GM18526 (cell line): Measurements from ENCODE around the gene GPALPP1.
A peak's percentile ranks its signal among the peaks of the same experiment; 100 is the strongest.

Experiments used
- POLR2A ChIP-seq: IDR thresholded peaks from 3 replicates; pipeline ENCODE4 v1.6.1; 2011; ENCODE audit not compliant: insufficient read length; ENCODE audit errors: extremely low read depth

The GPALPP1 gene, protein sequence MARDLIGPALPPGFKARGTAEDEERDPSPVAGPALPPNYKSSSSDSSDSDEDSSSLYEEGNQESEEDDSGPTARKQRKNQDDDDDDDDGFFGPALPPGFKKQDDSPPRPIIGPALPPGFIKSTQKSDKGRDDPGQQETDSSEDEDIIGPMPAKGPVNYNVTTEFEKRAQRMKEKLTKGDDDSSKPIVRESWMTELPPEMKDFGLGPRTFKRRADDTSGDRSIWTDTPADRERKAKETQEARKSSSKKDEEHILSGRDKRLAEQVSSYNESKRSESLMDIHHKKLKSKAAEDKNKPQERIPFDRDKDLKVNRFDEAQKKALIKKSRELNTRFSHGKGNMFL

DNA sequence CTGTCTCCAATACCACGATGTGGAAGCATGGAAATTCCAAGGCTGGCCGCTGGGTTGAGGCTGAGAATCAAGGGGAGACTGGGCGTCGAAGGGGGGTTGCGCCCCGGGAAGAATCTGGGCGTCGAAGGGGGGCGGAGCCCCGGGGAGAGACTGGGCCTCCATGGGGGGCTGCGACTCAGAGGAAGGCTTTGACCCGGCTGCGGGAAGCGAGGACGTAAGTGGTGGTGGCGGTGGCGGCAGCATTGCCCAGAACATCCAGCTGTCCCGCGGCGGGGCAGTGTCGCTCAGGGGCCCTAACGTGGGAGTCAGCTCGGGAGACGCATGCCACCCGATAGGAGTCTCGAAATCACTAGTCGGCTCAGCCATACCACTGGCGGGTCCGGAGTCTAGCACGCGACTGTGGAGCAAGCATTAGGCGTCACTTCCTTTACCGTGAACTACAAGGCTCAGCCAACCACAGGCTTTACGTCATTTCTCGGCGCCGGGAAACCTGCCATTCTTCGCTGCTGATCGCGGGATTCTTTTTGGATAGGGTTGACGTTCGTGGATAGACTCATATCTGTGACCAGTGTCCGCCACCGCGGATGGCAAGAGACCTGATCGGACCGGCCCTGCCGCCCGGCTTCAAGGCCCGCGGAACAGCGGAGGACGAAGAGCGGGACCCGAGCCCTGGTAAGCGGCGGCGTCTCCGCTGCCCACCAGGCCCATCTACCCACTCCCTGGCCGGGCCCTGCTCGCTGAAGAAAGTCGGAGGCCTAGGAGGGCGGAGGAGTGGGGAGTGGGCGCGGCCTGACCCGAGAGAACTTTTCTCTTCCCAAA lies at the start of gene GPALPP1, which contains the start of gene NUFIP1:
Gene GPALPP1, plus strand, starts transcription at position 468 of the 819 bp plus-strand sequence. Its CDS starts 117 bp downstream, at position 585.
Gene NUFIP1, minus strand, starts transcription at position 401 of the 819 bp plus-strand sequence. Its CDS starts 35 bp downstream, at position 366.
- peak; percentile 56 for TF ChIP-seq POLR2A

DNA sequence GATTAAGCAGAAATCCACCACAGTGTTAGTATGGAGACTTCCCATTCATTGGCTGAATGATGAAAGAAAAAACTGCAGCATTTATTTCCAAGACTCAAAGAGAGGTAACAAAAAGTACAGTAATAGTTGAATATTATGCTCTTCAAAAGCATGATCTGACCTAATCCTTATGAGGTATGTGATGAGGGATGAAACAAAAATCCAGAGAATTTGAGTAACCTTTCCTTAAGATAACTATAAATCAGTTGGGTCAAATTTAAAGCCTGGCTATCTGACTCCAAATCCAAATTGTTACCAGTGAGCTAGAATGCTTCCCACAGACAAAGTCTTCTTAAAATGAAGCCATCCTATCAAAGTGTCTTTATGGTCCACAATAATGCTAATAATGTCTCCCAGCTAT lies 38.2 kb upstream of the GPALPP1 start:
- no peak for TF ChIP-seq POLR2A

DNA sequence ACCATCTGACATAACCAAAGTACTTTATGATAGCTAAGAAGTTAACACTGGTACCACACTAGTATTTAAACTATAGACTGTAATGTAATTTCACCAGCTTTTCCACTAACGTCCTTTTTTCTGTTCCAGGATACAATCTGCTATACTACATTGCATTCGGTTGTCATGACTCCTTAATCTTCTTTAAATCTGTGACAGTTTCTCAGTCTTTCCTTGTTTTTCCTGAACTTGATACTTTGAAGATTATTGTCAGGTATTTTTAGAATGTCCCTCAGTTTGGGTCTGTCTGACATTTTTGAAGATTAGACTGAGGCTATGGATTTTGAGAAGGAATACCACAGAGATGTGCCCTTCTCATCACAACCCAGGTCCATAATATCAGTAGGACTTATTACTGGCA lies 36.7 kb upstream of the GPALPP1 start:
- no peak for TF ChIP-seq POLR2A

DNA sequence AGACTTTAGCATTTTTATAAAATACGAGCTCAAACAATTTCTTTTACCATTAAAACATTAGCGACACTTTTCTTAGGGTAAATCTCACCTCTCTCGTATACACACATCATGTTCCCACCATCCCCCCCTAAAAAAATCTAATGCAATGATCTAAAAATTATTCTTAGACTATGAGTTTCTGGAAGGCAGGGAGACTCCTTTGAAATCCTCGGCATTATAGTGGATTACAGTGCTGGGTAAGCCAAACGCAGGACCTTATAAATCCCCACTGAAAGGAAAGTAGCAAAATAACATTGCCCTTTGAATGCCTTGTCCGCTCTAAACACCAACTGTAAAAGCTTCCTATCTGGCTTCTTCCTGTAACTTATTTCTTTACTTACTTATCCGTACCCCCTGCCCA lies 35.1 kb upstream of the GPALPP1 start:
- TF ChIP-seq POLR2A: no peak

DNA sequence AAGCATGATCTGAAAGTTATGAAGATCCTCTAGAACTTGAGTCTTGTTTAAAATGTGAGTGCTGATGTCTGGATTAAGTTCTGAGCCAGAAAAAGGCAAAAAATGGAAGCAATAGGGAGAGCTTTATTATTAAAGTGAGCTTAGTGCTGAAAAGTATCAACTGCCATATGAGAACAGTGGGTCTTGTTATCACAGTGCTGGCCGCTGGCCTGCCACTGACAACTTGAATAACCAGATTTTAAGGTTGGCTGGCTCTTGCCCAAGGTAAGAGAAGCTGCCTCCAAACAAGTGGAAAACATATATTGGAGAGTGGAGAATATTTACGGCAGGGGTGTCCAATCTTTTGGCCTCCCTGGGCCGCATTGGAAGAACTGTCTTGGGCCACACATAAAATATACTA lies 33.9 kb upstream of the GPALPP1 start:
- no peak for TF ChIP-seq POLR2A

DNA sequence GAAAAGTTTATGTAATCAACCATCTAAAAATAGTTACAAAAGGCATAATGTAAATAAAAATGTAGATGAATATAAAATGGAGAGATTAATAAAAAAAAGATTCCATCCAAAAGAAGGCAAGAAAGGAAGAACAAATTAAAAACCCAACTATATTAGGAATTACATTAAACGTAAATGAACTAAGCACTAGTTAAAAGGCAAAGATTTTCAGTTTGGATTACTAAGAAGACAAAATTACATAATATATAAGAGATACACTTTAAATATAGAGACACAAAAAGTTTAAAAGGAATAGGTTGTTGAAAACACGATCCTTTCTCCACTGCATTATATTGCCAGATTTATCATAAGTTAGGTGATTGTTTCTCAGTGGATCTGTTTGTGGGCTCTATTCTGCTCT lies 27.3 kb upstream of the GPALPP1 start:
- no peak for TF ChIP-seq POLR2A

DNA sequence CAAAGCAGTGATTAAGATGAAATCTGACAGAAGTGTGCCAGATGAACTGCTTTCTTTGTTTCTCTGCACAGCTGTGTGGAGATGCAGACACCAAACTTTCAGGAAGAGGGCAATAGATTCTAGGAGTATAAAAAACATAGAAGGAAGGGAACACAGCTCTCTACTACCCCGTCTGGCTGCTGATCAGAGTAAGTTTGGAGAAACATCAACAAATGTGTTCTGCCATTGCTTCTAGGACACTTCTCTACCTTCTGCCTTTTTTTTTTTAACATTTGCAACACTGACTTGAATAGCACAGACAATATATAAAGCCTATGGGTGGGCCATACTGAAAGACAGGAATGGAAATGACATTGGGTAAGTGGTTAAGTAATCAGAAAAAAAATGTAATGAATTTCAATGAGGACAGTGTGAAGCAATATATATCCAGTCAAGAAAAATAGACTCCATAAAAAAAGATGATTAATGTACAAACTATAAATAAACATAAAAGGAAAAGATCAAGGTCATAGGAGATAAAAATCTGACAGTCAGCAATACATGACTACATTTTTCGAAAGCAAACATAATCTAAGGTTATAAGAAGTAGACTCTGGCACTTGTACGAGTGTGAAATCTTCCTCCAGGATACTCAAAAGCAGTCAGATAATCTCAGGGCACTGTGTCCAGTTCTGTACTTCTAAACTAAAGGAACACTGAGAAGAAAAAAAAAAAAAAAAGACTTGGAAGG lies 21.5 kb upstream of the GPALPP1 start:
- no peak for TF ChIP-seq POLR2A

DNA sequence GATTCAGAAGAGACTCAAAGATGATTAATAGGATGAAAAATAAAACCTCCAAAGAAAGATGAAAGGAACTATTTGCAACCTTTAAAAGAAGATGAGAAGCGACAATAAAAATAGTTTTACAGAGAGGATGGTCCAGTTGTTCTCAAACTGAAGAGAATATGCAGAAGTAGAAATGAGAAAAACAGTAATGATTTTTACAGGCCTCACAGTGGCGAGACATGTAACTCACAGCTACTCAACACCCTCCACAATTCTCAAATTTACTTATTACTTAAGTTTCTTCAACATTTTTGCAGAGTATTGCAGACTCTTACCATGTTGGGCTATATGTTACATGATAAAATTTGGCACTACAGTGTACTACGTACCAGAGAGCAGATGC lies 20.9 kb upstream of the GPALPP1 start:
- no peak for TF ChIP-seq POLR2A

DNA sequence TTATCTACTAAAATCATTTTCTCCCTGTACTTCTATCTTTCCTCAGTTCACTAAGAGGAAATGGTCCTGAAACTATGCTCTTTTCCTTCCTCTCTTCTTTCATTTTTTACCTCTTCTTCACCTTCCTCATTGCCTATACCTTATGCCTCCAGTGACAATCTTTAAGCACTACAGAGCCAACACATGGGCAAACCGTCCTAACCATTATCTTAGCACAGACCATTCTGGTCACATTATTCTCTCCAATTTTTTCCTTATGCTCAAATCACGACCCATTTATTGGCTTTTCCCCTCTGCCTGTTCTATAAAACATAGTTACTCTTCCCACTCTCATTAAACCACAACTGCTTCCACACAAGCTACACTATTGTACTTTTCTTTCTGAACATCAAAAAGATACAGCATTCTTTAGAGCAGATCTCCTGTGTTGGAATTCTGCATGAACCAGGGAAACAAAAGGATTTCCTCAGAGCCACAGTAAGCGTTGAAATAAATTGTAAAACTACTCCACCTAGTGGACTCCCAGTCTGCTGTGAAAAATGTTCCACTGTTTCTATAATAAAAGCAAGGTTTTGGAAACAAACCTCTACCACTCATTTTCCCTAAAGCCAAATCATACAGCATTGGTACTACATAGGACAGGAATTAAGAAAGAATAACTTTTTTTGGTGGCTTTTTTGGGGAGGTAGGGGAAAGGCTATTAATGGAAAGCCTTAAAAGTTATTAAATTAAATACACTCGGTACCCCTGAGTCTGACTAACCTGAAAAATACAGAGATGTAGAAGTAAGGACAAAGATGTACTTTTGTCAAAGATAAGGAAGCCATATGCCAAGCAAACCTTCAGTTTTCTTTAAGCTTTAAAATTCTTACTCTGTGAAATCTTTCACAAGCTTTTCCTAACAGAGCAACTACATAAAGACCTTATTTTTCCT lies 19.5 kb upstream of the GPALPP1 start:
- no peak for TF ChIP-seq POLR2A

DNA sequence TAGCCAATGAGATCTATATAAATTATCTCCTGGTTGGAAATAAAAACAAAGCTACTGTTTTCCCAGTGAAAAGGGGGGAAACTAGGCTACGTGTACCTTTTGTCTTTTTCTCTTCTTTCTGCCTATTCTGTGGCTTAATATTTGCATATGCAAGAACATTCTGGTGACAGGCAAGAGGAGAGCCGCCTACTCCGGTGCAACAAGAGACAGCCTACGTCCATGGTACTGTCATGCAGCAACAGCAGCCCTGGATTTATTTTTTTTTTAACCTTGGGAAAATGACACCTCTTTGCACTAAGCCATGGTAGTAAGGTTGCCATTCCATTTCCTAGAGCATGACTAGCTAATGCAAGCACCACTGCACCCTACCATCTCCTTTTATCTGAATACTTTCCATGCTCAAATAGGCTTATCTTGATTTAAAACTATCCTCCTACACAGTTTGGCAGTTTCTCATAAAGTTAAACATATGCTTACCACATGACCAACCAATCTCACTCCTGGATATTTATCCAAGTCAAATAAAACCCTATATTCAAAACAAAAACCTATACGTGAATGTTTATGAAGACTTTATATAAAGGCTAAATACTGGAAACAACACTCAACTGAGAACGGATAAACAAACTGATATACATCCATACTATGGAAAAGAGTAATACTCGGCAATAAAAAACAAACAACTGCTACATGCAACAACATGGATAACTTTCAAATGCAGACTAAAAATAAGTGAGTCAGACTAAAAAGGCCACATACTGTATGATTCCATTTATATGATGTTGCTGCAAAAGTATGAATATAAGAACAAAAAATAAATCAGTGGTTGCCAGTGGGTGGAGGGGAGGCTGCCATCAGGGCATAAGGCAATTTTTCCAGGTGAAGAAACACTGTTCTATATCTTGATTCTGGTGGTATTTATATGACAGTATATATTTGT lies 17.4 kb upstream of the GPALPP1 start:
- TF ChIP-seq POLR2A: no peak

DNA sequence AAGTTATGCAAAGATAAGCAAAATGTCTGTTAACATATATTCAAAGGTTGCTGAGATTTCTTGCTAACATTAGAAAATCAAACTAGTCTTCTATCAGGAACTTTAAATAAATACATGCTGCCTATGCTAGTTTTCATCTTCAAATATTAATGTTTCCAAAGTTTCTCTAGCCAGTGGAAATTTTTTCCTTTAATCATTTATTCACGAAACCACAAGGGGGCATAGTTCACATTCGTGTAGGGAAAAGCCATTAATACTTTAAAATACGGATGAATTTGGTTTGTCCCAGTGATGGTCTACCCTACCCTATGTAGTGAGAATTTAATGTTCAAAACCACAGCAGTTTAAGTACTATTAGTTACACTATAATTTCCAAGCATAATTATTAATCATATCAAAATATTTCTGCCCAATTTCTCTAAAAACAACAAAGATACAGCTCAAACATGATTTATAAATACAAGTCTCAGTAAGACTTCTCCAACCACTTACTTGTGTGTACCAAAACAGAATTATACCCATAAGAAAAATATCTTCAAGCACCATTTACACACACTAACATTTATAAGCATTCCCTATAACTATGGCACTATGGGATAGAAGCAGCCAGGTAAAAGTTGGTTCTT lies 16.3 kb upstream of the GPALPP1 start:
- no peak for TF ChIP-seq POLR2A

DNA sequence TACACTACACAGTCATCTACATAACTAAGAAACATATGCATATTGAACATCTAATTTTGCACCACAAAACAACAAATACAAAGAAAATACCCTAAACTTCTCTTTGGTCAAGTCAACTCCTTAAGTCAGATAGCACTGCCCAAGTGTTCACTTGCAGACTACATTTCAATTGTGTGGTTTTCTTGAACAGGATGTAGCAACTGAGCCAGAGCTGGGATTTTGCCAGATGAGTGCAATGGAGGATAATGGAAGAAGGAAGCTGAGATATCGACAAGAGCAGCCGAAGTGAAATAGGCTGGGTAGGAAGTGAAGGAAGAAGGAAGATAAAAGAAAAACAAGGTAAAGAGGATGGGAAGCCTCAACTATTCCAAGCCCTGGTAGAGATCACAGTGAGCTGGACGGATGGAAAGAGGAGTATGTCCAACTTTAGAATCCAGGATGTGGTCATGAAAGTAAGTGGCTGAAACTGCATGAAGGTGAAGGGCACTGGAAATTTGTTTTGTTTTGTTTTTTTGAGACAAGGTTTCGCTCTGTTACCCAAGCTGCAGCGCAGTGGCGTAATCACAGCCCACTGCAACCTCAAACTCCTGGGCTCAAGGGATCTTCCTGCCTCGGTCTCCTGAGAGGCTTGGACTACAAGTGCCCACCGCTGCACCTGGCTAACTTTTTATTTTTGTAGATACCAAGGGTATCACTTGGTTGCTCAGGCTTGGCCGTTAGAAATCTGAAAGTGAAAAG lies 15.1 kb upstream of the GPALPP1 start:
- TF ChIP-seq POLR2A: no peak
